Activated CD8-positive, alpha-beta T cell treated with anti-CD3 and anti-CD28 coated beads for 36 hours (primary cell): ENCODE measurements around the gene FRMD4A. TPM values are rescaled to one million over a fixed set of nuclear protein-coding genes. Genes with fewer than 3 reads are reported as not detected.

Experiments used
- ATAC-seq: fragments of 200-7000 bp; cut with Tn5 transposase; one replicate; pipeline ENCODE4 v1.10.0; 2021; ENCODE audit warnings: mild to moderate bottlenecking, moderate library complexity
- CTCF ChIA-PET: fragments of 350-600 bp; sonication (Branson Sonifier 250); formaldehyde crosslinking; loops from one replicate; lab custom pipeline; 2021; ENCODE audit warnings: antibody characterized with exemption; lab: Charles Lee
- POLR2A ChIA-PET: fragments of 350-600 bp; sonication (Branson Sonifier 250); formaldehyde crosslinking; loops from one replicate; lab custom pipeline; 2021; ENCODE audit warnings: antibody characterized with exemption; lab: Charles Lee
- DNase-seq: peaks from one replicate; pipeline ENCODE4 v3.0.0-alpha.2; 2020
- H3K27ac Mint-ChIP-seq: one replicate; pipeline ENCODE4 v1.8.0; 2021; ENCODE audit warnings: mild to moderate bottlenecking, mixed read lengths
- H3K27me3 Mint-ChIP-seq: one replicate; pipeline ENCODE4 v1.8.0; 2021; ENCODE audit warnings: mixed read lengths
- H3K36me3 Mint-ChIP-seq: one replicate; pipeline ENCODE4 v1.8.0; 2021; ENCODE audit warnings: low read depth, mixed read lengths
- H3K4me1 Mint-ChIP-seq: one replicate; pipeline ENCODE4 v1.8.0; 2021; ENCODE audit warnings: low read depth, mixed read lengths
- H3K4me3 Mint-ChIP-seq: one replicate; pipeline ENCODE4 v1.8.0; 2021; ENCODE audit warnings: mild to moderate bottlenecking, moderate library complexity, mixed read lengths
- H3K9me3 Mint-ChIP-seq: one replicate; pipeline ENCODE4 v1.8.0; 2021; ENCODE audit warnings: mixed read lengths
- CTCF ChIP-seq: fragments of 200-600 bp; IDR thresholded peaks from one replicate; pipeline ENCODE4 v1.8.0; 2022; ENCODE audit warnings: antibody characterized with exemption, mild to moderate bottlenecking
- intact Hi-C: fragments of 100-400 bp; cut with micrococcal nuclease; formaldehyde crosslinking; loops from one replicate; pipeline ENCODE4 v1.10.0; 2022
- total RNA-seq, 2 experiments: library from RNA; stranded (reverse); gene quantifications; one replicate each; pipeline ENCODE4 v1.2.3, GENCODE V29; 2021

Gene FRMD4A
- total RNA-seq, 2 experiments from 2014 or later = 2.1 to 2.8 TPM

- no peak for ATAC-seq
- H3K36me3 Mint-ChIP-seq = no peaks in the 10 kb centered on the region
- H3K27me3 Mint-ChIP-seq = peaks cover 69% of the 10 kb centered on the region
- POLR2A ChIA-PET = interaction anchor here (1.0 to 3.4 kb wide), 2 partner anchors 11 to 74 kb away, joined by 3 to 19 read pairs; no protein-coding TSS in a partner anchor
- CTCF ChIA-PET = interaction anchor here (1.3 to 1.4 kb wide), 2 partner anchors 12 to 21 kb away, joined by 3 read pairs; no protein-coding TSS in a partner anchor
- peaks cover 15% of the 10 kb centered on the region for H3K4me1 Mint-ChIP-seq
- no peak for TF ChIP-seq CTCF
- no peaks in the 10 kb centered on the region for H3K9me3 Mint-ChIP-seq
- no peak overlapping the region for H3K27ac Mint-ChIP-seq
- intact Hi-C loops = no loop called here
- H3K4me3 Mint-ChIP-seq = peak overlapping the region; percentile 73
- no peak for DNase-seq
Observed at GRCh38 chr10:14173706-14174594, 156.8 kb downstream of the FRMD4A start.

- ATAC-seq (no peak), DNase-seq (peak; percentile 20)
- TF ChIP-seq CTCF = no peak
- H3K27ac Mint-ChIP-seq = no peak overlapping the region
- no peaks in the 10 kb centered on the region for H3K9me3 Mint-ChIP-seq
- H3K36me3 Mint-ChIP-seq = no peaks in the 10 kb centered on the region
- ChIA-PET POLR2A (interaction anchor here (1.0 to 3.4 kb wide), 2 partner anchors 12 to 73 kb away, joined by 3 to 19 read pairs; no protein-coding TSS in a partner anchor), CTCF (interaction anchor here (1.3 to 1.4 kb wide), 2 partner anchors 12 to 22 kb away, joined by 3 read pairs; no protein-coding TSS in a partner anchor)
- H3K4me3 Mint-ChIP-seq = peak overlapping the region; percentile 73
- intact Hi-C loops = no loop called here
- H3K4me1 Mint-ChIP-seq = peaks cover 15% of the 10 kb centered on the region
- peaks cover 70% of the 10 kb centered on the region for H3K27me3 Mint-ChIP-seq
Observed at GRCh38 chr10:14173391-14173705, 157.4 kb downstream of the FRMD4A start.

GRCh38 chr10:14172336-14172950, 158.3 kb downstream of the FRMD4A start:
- Mint-ChIP-seq H3K9me3 (no peaks in the 10 kb centered on the region), H3K4me1 (peaks cover 15% of the 10 kb centered on the region), H3K27me3 (peaks cover 76% of the 10 kb centered on the region), H3K36me3 (no peaks in the 10 kb centered on the region), H3K27ac (no peak overlapping the region), H3K4me3 (no peak overlapping the region)
- ChIA-PET POLR2A (interaction anchor here (3.4 kb wide), 1 partner anchor 13 kb away, joined by 19 read pairs; no protein-coding TSS in a partner anchor), CTCF (interaction anchor here (1.4 kb wide), 1 partner anchor 23 kb away, joined by 3 read pairs; no protein-coding TSS in a partner anchor)
- ATAC-seq (no peak), DNase-seq (no peak)
- no peak for TF ChIP-seq CTCF
- intact Hi-C loops = no loop called here

- H3K27me3 Mint-ChIP-seq = peaks cover 74% of the 10 kb centered on the region
- intact Hi-C loops = no loop called here
- TF ChIP-seq CTCF = no peak
- H3K4me3 Mint-ChIP-seq = no peak overlapping the region
- H3K9me3 Mint-ChIP-seq = no peaks in the 10 kb centered on the region
- H3K27ac Mint-ChIP-seq = no peak overlapping the region
- ChIA-PET POLR2A (interaction anchor here (3.4 kb wide), 1 partner anchor 14 kb away, joined by 19 read pairs; no protein-coding TSS in a partner anchor), CTCF (no interaction called here)
- peaks cover 15% of the 10 kb centered on the region for H3K4me1 Mint-ChIP-seq
- no peaks in the 10 kb centered on the region for H3K36me3 Mint-ChIP-seq
- DNase-seq (no peak), ATAC-seq (no peak)
Observed at GRCh38 chr10:14171336-14171735, 159.4 kb downstream of the FRMD4A start.
